Liver (tissue), 9 donors: Measurements from ENCODE around the gene TRAPPC5. TPM values are rescaled to one million over a fixed set of nuclear protein-coding genes. Genes with fewer than 3 reads are reported as not detected.

Source experiments
- DNase-seq: peaks from one replicate; pipeline ENCODE4 v3.0.0-alpha.2; 2017; ENCODE audit warnings: low spot score
- H3K27ac ChIP-seq, 2 donors: one replicate each; pipeline ENCODE4 v1.7.0; 2013; ENCODE audit warnings: inconsistent platforms in 2 of 2, low read length in 2 of 2, control low read depth in 1 of 2, low read depth in 1 of 2, mild to moderate bottlenecking in 1 of 2
- H3K27me3 ChIP-seq, 4 donors: one replicate each; pipeline versions ENCODE4 v1.6.1 to v1.7.0; 2013; ENCODE audit warnings: low read length in 3 of 4, inconsistent platforms in 1 of 4, mild to moderate bottlenecking in 1 of 4, moderate library complexity in 1 of 4; ENCODE audit not compliant: control insufficient read depth in 4 of 4, insufficient read depth in 4 of 4
- H3K36me3 ChIP-seq, 4 donors: one replicate each; pipeline versions ENCODE4 v1.6.1 to v1.7.0; 2013; ENCODE audit warnings: low read length in 3 of 4, mild to moderate bottlenecking in 3 of 4, low read depth in 1 of 4, moderate library complexity in 1 of 4; ENCODE audit not compliant: control insufficient read depth in 4 of 4, insufficient read depth in 3 of 4
- H3K4me1 ChIP-seq, 4 donors: one replicate each; pipeline versions ENCODE4 v1.6.1 to v1.7.0; 2013; ENCODE audit warnings: low read length in 3 of 4, mild to moderate bottlenecking in 3 of 4, moderate library complexity in 1 of 4; ENCODE audit not compliant: control insufficient read depth in 4 of 4, insufficient read depth in 4 of 4
- H3K4me3 ChIP-seq, 3 donors: one replicate each; pipeline versions ENCODE4 v1.6.1 to v1.7.0; 2013; ENCODE audit warnings: low read length in 3 of 3, control low read depth in 1 of 3, low read depth in 1 of 3, mild to moderate bottlenecking in 1 of 3
- H3K9ac ChIP-seq, 2 donors: one replicate each; pipeline ENCODE4 v1.7.0; 2013; ENCODE audit warnings: low read length in 2 of 2, mild to moderate bottlenecking in 2 of 2, moderate library complexity in 2 of 2, control low read depth in 1 of 2, low read depth in 1 of 2
- H3K9me3 ChIP-seq, 4 donors: one replicate each; pipeline versions ENCODE4 v1.6.1 to v1.7.0; 2013; ENCODE audit warnings: low read length in 3 of 4; ENCODE audit not compliant: control insufficient read depth in 4 of 4
- FOXA1 ChIP-seq: IDR thresholded peaks from 2 replicates; pipeline ENCODE4 v1.6.1; 2016; ENCODE audit warnings: antibody characterized with exemption
- FOXA2 ChIP-seq: IDR thresholded peaks from 2 replicates; pipeline ENCODE4 v1.6.1; 2016; ENCODE audit warnings: antibody characterized with exemption
- GABPA ChIP-seq, 2 donors: IDR thresholded peaks in 1 of 2; conservative IDR thresholded peaks in 1 of 2; 2 replicates each; pipeline ENCODE4 v1.6.1; 2016; ENCODE audit warnings: antibody characterized with exemption in 2 of 2, mild to moderate bottlenecking in 1 of 2, moderate library complexity in 1 of 2
- HNF4A ChIP-seq, 2 donors: conservative IDR thresholded peaks; 2 replicates each; pipeline ENCODE4 v1.6.1; 2016; ENCODE audit warnings: antibody characterized with exemption in 2 of 2, mild to moderate bottlenecking in 2 of 2
- HNF4G ChIP-seq: IDR thresholded peaks from 2 replicates; pipeline ENCODE4 v1.6.1; 2016; ENCODE audit warnings: antibody characterized with exemption
- NR2F2 ChIP-seq: IDR thresholded peaks from 2 replicates; pipeline ENCODE4 v1.6.1; 2016; ENCODE audit warnings: antibody characterized with exemption
- RAD21 ChIP-seq, 2 donors: IDR thresholded peaks; 2 replicates each; pipeline ENCODE4 v1.6.1; 2016; ENCODE audit warnings: antibody characterized with exemption in 2 of 2, mild to moderate bottlenecking in 2 of 2
- RXRA ChIP-seq, 2 donors: IDR thresholded peaks; 2 replicates each; pipeline ENCODE4 v1.6.1; 2017 to 2018; ENCODE audit warnings: antibody characterized with exemption in 2 of 2, mild to moderate bottlenecking in 1 of 2
- SP1 ChIP-seq: IDR thresholded peaks from 2 replicates; pipeline ENCODE4 v1.6.1; 2018; ENCODE audit warnings: antibody characterized with exemption, mild to moderate bottlenecking
- TAF1 ChIP-seq: conservative IDR thresholded peaks from 2 replicates; pipeline ENCODE4 v1.6.1; 2016; ENCODE audit warnings: antibody characterized with exemption, mild to moderate bottlenecking
- YY1 ChIP-seq: IDR thresholded peaks from 2 replicates; pipeline ENCODE4 v1.6.1; 2016; ENCODE audit warnings: antibody characterized with exemption, mild to moderate bottlenecking
- WGBS: extraction: QIAGEN DNeasy Blood & Tissue Kit; methylation state at CpG from one replicate; pipeline ENCODE4 v1.1.7; 2013; 5-methylcytosine and 5-hydroxymethylcytosine counted together
- polyA plus RNA-seq, 2 donors: library from polyadenylated mRNA; stranded (reverse) in 1 of 2; unstranded in 1 of 2; fragments of 200-250 nt in 1 of 2; fragments of >200 nt in 1 of 2; fragmentation: Nextera tagmentation in 1 of 2; extraction: Ambion mirVana in 1 of 2; gene quantifications; one replicate each; pipeline versions ENCODE4 v1.2.1 to v1.2.3, GENCODE V29; 2013 to 2015
- total RNA-seq, 2 donors: library from RNA; depleted of rRNA; stranded (reverse); fragments of >200 nt; gene quantifications; one replicate each; pipeline ENCODE4 v1.2.3, GENCODE V29; 2014
- TF ChIP-seq, protein P1 (sequence below): IDR thresholded peaks from 2 replicates; pipeline ENCODE4 v1.6.1; 2016; ENCODE audit warnings: antibody characterized with exemption, mild to moderate bottlenecking
- TF ChIP-seq, protein P2 (sequence below): IDR thresholded peaks from 2 replicates; pipeline ENCODE4 v1.6.1; 2016; ENCODE audit warnings: antibody characterized with exemption
- TF ChIP-seq, protein P3 (sequence below): IDR thresholded peaks from 2 replicates; pipeline ENCODE4 v1.6.1; 2016; ENCODE audit warnings: antibody characterized with exemption
- TF ChIP-seq, protein P4 (sequence below): IDR thresholded peaks from 2 replicates; pipeline ENCODE4 v1.6.1; 2016; ENCODE audit warnings: antibody characterized with exemption
- donor health status: healthy.
- donor health status: healthy.
- donor health status: healthy.
- donor health status: healthy.
- donor health status: healthy.

The TRAPPC5 gene
- total and polyA plus RNA-seq, 4 donors, result 22.5 to 130 (median 55.2) TPM

DNA sequence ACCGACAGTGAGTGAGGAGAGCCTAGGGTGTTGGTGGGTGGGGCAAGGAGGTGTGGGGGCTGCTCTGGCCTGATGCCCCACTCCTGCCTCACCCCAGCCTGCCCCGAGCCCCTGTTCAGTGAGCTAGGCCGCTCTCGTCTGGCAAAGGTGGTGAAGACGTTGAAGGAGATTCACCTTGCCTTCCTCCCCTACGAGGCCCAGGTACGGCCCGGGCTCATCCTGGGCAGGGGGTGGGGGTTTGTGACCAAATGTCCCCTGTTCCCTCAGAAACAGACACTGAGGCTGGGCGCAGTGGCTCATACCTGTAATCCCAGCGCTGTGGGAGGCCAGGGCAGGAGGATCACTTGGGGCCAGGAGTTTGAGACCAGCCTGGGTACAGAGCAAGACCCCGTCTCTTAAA, 39.8 kb upstream of the TRAPPC5 start:
- Histone ChIP-seq H3K36me3 (peaks cover 0 to 3% (median 0%) of the 10 kb centered on the region in 4 donors), H3K27me3 (no peaks in the 10 kb centered on the region), H3K9ac (no peak overlapping the region), H3K4me1 (peaks cover 1 to 19% (median 14%) of the 10 kb centered on the region in 4 donors), H3K9me3 (no peaks in the 10 kb centered on the region), H3K27ac (no peak overlapping the region), H3K4me3 (no peak overlapping the region)
- WGBS, result 96% methylated on average over 11 of the region's 11 CpGs
- no peak for DNase-seq
- TF ChIP-seq, protein P1, sequence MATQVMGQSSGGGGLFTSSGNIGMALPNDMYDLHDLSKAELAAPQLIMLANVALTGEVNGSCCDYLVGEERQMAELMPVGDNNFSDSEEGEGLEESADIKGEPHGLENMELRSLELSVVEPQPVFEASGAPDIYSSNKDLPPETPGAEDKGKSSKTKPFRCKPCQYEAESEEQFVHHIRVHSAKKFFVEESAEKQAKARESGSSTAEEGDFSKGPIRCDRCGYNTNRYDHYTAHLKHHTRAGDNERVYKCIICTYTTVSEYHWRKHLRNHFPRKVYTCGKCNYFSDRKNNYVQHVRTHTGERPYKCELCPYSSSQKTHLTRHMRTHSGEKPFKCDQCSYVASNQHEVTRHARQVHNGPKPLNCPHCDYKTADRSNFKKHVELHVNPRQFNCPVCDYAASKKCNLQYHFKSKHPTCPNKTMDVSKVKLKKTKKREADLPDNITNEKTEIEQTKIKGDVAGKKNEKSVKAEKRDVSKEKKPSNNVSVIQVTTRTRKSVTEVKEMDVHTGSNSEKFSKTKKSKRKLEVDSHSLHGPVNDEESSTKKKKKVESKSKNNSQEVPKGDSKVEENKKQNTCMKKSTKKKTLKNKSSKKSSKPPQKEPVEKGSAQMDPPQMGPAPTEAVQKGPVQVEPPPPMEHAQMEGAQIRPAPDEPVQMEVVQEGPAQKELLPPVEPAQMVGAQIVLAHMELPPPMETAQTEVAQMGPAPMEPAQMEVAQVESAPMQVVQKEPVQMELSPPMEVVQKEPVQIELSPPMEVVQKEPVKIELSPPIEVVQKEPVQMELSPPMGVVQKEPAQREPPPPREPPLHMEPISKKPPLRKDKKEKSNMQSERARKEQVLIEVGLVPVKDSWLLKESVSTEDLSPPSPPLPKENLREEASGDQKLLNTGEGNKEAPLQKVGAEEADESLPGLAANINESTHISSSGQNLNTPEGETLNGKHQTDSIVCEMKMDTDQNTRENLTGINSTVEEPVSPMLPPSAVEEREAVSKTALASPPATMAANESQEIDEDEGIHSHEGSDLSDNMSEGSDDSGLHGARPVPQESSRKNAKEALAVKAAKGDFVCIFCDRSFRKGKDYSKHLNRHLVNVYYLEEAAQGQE, result no peak
- TF ChIP-seq, protein P2, sequence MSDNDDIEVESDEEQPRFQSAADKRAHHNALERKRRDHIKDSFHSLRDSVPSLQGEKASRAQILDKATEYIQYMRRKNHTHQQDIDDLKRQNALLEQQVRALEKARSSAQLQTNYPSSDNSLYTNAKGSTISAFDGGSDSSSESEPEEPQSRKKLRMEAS, result no peak
- TF ChIP-seq FOXA1, result no peak
- TF ChIP-seq FOXA2, result no peak

DNA sequence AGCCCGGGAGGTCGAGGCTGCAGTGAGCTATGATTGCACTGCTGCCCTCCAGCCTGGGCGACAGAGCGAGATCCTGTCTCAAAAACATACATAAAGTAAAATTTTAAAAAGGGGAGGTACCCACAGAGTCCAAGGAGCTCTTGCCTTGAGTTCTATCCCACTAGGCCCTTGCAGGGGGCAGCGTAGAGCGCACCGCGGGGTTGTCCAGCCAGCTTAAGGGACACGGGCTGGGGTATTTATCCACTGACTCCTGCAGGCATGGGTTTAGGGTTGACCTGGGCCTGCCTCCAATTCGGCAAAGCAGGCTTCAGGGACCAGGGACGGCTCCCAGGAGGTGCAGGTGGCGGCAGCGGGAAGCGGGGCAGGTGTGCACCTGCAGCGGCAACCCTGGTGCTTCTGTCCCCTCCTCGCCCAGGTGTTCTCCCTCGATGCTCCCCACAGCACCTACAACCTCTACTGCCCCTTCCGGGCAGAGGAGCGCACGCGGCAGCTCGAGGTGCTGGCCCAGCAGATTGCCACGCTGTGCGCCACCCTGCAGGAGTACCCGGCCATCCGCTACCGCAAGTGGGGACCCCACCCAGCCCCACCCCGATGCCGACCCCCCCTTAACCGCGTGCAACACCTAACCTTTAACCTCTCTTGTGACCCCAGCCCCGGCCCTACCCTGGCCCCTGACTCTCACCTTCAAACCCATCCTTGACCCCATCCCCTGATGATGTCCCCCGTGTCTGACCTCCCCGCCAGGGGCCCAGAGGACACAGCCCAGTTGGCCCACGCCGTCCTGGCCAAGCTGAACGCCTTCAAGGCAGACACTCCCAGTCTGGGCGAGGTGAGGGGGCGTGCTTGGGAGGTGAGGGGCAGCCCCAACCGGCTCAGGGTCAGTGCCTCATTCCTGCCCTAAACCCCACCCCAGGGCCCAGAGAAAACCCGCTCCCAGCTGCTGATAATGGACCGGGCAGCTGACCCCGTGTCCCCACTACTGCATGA, 39.0 kb upstream of the TRAPPC5 start:
- Histone ChIP-seq H3K27me3 (no peaks in the 10 kb centered on the region), H3K36me3 (peaks cover 0 to 3% (median 0%) of the 10 kb centered on the region in 4 donors), H3K9me3 (no peaks in the 10 kb centered on the region), H3K4me3 (no peak overlapping the region), H3K9ac (no peak overlapping the region), H3K27ac (no peak overlapping the region), H3K4me1 (peaks cover 1 to 11% (median 8%) of the 10 kb centered on the region in 4 donors)
- DNase-seq, result no peak
- 92% methylated on average over 43 of the region's 43 CpGs for WGBS
- TF ChIP-seq RXRA (IDR thresholded peaks at IDR 0.05) (no peak), GABPA (IDR thresholded peaks at IDR 0.05 in 1 of 2, conservative IDR thresholded peaks at IDR 0.05 in 1 of 2) (no peak), HNF4A (conservative IDR thresholded peaks at IDR 0.05) (no peak), RAD21 (IDR thresholded peaks at IDR 0.05) (no peak), FOXA1 (no peak), HNF4G (no peak), FOXA2 (no peak), NR2F2 (no peak), TAF1 (no peak), SP1 (no peak), YY1 (no peak)
- TF ChIP-seq, protein P3, sequence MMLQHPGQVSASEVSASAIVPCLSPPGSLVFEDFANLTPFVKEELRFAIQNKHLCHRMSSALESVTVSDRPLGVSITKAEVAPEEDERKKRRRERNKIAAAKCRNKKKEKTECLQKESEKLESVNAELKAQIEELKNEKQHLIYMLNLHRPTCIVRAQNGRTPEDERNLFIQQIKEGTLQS, result no peak
- TF ChIP-seq, protein P4, sequence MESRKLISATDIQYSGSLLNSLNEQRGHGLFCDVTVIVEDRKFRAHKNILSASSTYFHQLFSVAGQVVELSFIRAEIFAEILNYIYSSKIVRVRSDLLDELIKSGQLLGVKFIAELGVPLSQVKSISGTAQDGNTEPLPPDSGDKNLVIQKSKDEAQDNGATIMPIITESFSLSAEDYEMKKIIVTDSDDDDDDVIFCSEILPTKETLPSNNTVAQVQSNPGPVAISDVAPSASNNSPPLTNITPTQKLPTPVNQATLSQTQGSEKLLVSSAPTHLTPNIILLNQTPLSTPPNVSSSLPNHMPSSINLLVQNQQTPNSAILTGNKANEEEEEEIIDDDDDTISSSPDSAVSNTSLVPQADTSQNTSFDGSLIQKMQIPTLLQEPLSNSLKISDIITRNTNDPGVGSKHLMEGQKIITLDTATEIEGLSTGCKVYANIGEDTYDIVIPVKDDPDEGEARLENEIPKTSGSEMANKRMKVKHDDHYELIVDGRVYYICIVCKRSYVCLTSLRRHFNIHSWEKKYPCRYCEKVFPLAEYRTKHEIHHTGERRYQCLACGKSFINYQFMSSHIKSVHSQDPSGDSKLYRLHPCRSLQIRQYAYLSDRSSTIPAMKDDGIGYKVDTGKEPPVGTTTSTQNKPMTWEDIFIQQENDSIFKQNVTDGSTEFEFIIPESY, result no peak
- TF ChIP-seq, protein P2, result no peak
